ENCODE results near the gene DNAJC1. TPM values are rescaled to one million over a fixed set of nuclear protein-coding genes. Genes with fewer than 3 reads are reported as not detected.

The DNAJC1 gene
- total and polyA plus RNA-seq, 2 donors (not counting 3 experiments of a cell fraction or from before 2014, with no cell fraction given) = 11.2 to 19.7 TPM

DNA sequence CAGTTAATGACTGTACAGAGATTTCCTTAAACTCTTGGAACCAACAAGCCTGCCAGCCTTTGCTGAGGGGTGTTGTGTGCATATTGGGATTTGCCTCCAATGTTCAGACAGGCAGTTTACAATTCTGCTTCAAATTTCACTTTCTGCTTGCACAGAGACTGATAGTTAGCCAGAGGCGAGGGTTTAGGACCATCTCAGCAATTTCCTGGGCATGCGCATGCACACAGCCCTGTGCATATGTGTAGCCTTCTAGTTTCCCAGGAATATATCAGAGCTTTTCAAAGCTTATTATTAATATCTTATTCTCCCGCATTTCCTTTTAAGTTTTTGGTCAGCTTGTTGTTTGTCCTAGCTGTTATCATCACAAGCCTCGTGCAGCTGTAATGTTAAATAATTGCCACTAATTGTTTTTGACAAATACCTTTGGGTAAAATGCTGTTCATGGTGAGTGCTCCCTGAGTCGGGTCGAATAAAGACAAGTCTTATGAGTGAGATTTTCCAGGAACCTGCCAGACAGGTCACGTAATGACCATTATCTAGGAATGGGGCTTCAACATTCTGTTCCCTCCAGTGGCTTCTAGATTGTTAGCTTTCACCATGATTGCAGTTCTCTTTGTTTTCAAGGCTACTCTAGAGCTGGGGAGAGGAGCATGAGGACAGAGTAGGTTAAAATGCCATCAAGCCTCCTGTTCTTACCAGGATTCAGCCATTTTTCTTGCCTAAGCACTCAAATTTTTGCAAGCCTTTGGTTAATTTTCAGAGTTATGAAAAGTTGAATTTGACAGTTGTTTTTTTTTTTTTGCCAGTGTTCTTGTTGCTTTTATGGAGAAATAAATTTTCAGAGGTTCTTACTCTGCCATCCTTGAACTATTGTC, 24.1 kb upstream of the DNAJC1 start:
- ChIA-PET POLR2A (no interaction called here), CTCF (no interaction called here)
- intact Hi-C loops (cut with micrococcal nuclease) = no loop called here
- dilution Hi-C loops (cut with MboI; ENCODE audit: extremely low pct_ligation_motif_present, low sequenced_read_pairs) = no loop called here
- TF ChIP-seq POLR2AphosphoS5 (IDR thresholded peaks at IDR 0.05; ENCODE audit: insufficient read depth, low read depth, low read length) (no peak), JUN (IDR thresholded peaks at IDR 0.05; ENCODE audit: borderline replicate concordance, insufficient read depth, insufficient read length, low read depth) (no peak), POLR2A (IDR thresholded peaks at IDR 0.05; ENCODE audit: low read depth, low read length) (no peak), EZH2 (IDR thresholded peaks at IDR 0.05; ENCODE audit: borderline replicate concordance, low read depth, low read length, severe bottlenecking) (no peak), GATA2 (IDR thresholded peaks at IDR 0.05; ENCODE audit: insufficient read depth, insufficient read length, low read depth, low read length) (no peak), FOS (IDR thresholded peaks at IDR 0.05; ENCODE audit: borderline replicate concordance, insufficient read depth, low read length) (no peak), MYC (IDR thresholded peaks at IDR 0.05; ENCODE audit: low read depth, low read length) (no peak)
- TF ChIP-seq, protein P1, sequence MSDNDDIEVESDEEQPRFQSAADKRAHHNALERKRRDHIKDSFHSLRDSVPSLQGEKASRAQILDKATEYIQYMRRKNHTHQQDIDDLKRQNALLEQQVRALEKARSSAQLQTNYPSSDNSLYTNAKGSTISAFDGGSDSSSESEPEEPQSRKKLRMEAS (IDR thresholded peaks at IDR 0.05; ENCODE audit: insufficient read depth, insufficient read length) = no peak
- TF ChIP-seq, protein P2, sequence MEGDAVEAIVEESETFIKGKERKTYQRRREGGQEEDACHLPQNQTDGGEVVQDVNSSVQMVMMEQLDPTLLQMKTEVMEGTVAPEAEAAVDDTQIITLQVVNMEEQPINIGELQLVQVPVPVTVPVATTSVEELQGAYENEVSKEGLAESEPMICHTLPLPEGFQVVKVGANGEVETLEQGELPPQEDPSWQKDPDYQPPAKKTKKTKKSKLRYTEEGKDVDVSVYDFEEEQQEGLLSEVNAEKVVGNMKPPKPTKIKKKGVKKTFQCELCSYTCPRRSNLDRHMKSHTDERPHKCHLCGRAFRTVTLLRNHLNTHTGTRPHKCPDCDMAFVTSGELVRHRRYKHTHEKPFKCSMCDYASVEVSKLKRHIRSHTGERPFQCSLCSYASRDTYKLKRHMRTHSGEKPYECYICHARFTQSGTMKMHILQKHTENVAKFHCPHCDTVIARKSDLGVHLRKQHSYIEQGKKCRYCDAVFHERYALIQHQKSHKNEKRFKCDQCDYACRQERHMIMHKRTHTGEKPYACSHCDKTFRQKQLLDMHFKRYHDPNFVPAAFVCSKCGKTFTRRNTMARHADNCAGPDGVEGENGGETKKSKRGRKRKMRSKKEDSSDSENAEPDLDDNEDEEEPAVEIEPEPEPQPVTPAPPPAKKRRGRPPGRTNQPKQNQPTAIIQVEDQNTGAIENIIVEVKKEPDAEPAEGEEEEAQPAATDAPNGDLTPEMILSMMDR (IDR thresholded peaks at IDR 0.05; ENCODE audit: extremely low read depth in 1 of 2, insufficient read depth in 1 of 2, low read depth in 1 of 2, low read length in 2 of 2) = no peak
- H3K27me3 ChIP-seq (ENCODE audit: control insufficient read depth in 2 of 2, insufficient read depth in 2 of 2, low read length in 2 of 2) = peaks cover 4 to 7% of the 10 kb centered on the region in 2 experiments
- H3K9me1 ChIP-seq (replicated peaks; ENCODE audit: control insufficient read depth, extremely low read depth, insufficient read depth, low read length) = no peaks in the 10 kb centered on the region
- no peaks in the 10 kb centered on the region for H3K4me1 ChIP-seq (ENCODE audit: control insufficient read depth, extremely low read depth, insufficient read depth, low read length)
- no TSS peak for BruUV-seq (replicated peaks)
- H4K20me1 ChIP-seq (replicated peaks; ENCODE audit: control insufficient read depth, extremely low read depth, insufficient read depth, low read length) = no peaks in the 10 kb centered on the region
- no peak for DNase-seq (ENCODE audit: low read depth, low spot score)
- H3K9ac ChIP-seq (replicated peaks; ENCODE audit: extremely low read depth, insufficient read depth, low read length) = no peak overlapping the region
- no peak overlapping the region for H2AFZ ChIP-seq (ENCODE audit: low read depth, low read length)
- no peak for FAIRE-seq
- H3K9me3 ChIP-seq (replicated peaks; ENCODE audit: control insufficient read depth, insufficient read depth, low read length) = no peaks in the 10 kb centered on the region
- H3K79me2 ChIP-seq (ENCODE audit: control insufficient read depth, insufficient read depth, low read length) = no peaks in the 10 kb centered on the region
- no peak overlapping the region for H3K27ac ChIP-seq (ENCODE audit: insufficient read depth, low read depth, low read length)
- H3K4me3 ChIP-seq (replicated peaks in 1 of 3; ENCODE audit: insufficient read depth in 1 of 3, low read depth in 1 of 3, low read length in 3 of 3) = no peak overlapping the region
- no peak overlapping the region for H3K4me2 ChIP-seq (ENCODE audit: insufficient read depth, low read length)
- no peaks in the 10 kb centered on the region for H3K36me3 ChIP-seq (ENCODE audit: control insufficient read depth in 2 of 2, extremely low read depth in 1 of 2, insufficient read depth in 2 of 2, low read length in 2 of 2)

Data from endothelial cell of umbilical vein (primary cell).